Hair follicle dermal papilla cell (primary cell): Measurements from ENCODE around the gene DEFB118. TPM values are rescaled to one million over a fixed set of nuclear protein-coding genes. Genes with fewer than 3 reads are reported as not detected.

Source experiments
- small RNA-seq: library from RNA; depleted of rRNA; stranded (forward); fragments of <200 nt; gene quantifications from one replicate; pipeline ENCODE3, GENCODE V24; 2012
- total RNA-seq: library from RNA; depleted of rRNA; stranded (reverse); fragments of >200 nt; gene quantifications from 2 replicates; pipeline ENCODE4 v1.2.3, GENCODE V29; 2012

The DEFB118 gene, protein sequence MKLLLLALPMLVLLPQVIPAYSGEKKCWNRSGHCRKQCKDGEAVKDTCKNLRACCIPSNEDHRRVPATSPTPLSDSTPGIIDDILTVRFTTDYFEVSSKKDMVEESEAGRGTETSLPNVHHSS
- total RNA-seq = not detected in 2 replicates

GRCh38 chr20:31368301-31368700 is at the start of gene DEFB118:
TSS of gene DEFB118 (plus strand) at chr20:31368601. CDS start at chr20:31368651, 50 bp downstream.

DNA sequence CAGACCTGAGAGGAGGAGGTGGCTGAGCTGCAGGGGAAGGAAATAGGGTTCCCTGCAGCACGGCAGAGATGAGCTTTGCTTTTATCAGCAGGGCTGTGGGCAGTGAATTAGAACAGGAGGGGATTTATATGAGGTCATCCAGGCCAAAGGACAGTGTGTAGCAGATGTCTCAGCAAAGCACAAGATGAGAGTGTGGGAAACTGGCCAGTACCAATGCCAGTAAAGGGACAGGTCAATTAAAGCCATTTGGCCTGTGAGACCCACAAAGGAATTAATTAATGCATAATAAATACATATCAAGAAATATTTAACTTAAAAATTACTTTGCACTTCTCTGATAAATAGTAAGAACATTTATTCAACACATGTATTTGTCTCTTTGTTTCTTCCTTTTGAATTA is 22.1 kb downstream of the DEFB118 start, which contains the start of gene DEFB119:
TSS of gene DEFB119 (minus strand) at position 101 of the 400 bp plus-strand sequence. CDS start 107 bp downstream, outside the sequence.

GRCh38 chr20:31406115-31406514 is 37.7 kb downstream of the DEFB118 start, which contains the start of gene DEFB121:
TSS of gene DEFB121 (minus strand) at chr20:31406215. CDS start at chr20:31406152, 63 bp downstream.

Small RNA genes within 50 kb of the gene (small RNA-seq; reads per million reads assigned to genes)
- gene DEFB117 (not detected), gene RF00561 (not detected), gene RNA5SP480 (not detected)

Other genes with a start within 250 kb of the DEFB118 start
- gene DEFB115, start 110.9 kb upstream of the DEFB118 start, total RNA-seq = not detected in 2 replicates
- not detected in 2 replicates for gene DEFB116, start 60.0 kb upstream of the DEFB118 start, total RNA-seq
- not detected in 2 replicates for gene DEFB119, start 22.0 kb downstream of the DEFB118 start, total RNA-seq
- gene DEFB121, start 37.6 kb downstream of the DEFB118 start, total RNA-seq = not detected in 2 replicates
- gene DEFB123, start 72.0 kb downstream of the DEFB118 start, total RNA-seq = not detected in 2 replicates
- gene DEFB124, start 106.5 kb downstream of the DEFB118 start, total RNA-seq = not detected in 2 replicates
- gene REM1, start 106.7 kb downstream of the DEFB118 start, total RNA-seq = 0.16 and 0.36 TPM in 2 replicates
- 94.1 and 99.8 TPM in 2 replicates for gene HM13, start 145.8 kb downstream of the DEFB118 start, total RNA-seq
- gene ID1, start 236.7 kb downstream of the DEFB118 start, total RNA-seq = 17.8 and 26.0 TPM in 2 replicates